ENCODE measurements around the gene CCDC24.

Gene CCDC24

GRCh38 chr1:43978551-43979260 lies 12.7 kb upstream of the CCDC24 start, which contains the start of gene B4GALT2:
TSS of gene B4GALT2 (plus strand) at chr1:43979210. CDS start at chr1:43981161, 1,951 bp downstream.
- no peak for TF ChIP-seq CTCF (IDR thresholded peaks at IDR 0.05)

GRCh38 chr1:43979261-43979527 lies 12.2 kb upstream of the CCDC24 start:
- no peak for TF ChIP-seq CTCF (IDR thresholded peaks at IDR 0.05)

- TF ChIP-seq CTCF (IDR thresholded peaks at IDR 0.05), result no peak
Observed at GRCh38 chr1:43979528-43980254, 11.7 kb upstream of the CCDC24 start.

GRCh38 chr1:43980255-43981134 lies 10.9 kb upstream of the CCDC24 start:
- no peak for TF ChIP-seq CTCF (IDR thresholded peaks at IDR 0.05)

- no peak for TF ChIP-seq CTCF (IDR thresholded peaks at IDR 0.05)
Observed at GRCh38 chr1:43981135-43981491, 10.3 kb upstream of the CCDC24 start.

GRCh38 chr1:43981636-43982035 lies 9.8 kb upstream of the CCDC24 start:
- TF ChIP-seq CTCF (IDR thresholded peaks at IDR 0.05), result no peak

- TF ChIP-seq CTCF (IDR thresholded peaks at IDR 0.05), result no peak
Observed at GRCh38 chr1:43982241-43982640, 9.2 kb upstream of the CCDC24 start.
